A549 (cell line): ENCODE measurements around the gene RGL1. TPM values are rescaled to one million over a fixed set of nuclear protein-coding genes. Genes with fewer than 3 reads are reported as not detected.

Experiments used
- ATAC-seq, 2 experiments: fragments of 200-7000 bp in 1 of 2; fragments of >200 bp in 1 of 2; cut with Nextera tagmentation in 1 of 2; cut with Tn5 transposase in 1 of 2; 3 replicates each; pipeline versions ENCODE4 v1.8.0 to v1.9.1; 2018 to 2020; ENCODE audit warnings: mild to moderate bottlenecking in 1 of 2, moderate library complexity in 1 of 2
- CTCF ChIA-PET: fragments of 300-600 bp; sonication (Branson Sonifier 250); formaldehyde crosslinking; extraction: SDS; loops from one replicate; lab custom pipeline; 2021; ENCODE audit warnings: antibody characterized with exemption, inconsistent platforms; lab: Yijun Ruan, JAX
- POLR2A ChIA-PET: fragments of 350-600 bp; formaldehyde crosslinking; extraction: SDS; loops from one replicate; lab custom pipeline; 2021; ENCODE audit warnings: antibody characterized with exemption, inconsistent platforms; lab: Yijun Ruan, JAX
- DNase-seq, 2 experiments: peaks; one replicate each; pipeline versions ENCODE4 v3.0.0 to v3.0.0-alpha.2; 2011 to 2016; ENCODE audit warnings: low read depth in 1 of 2, low spot score in 1 of 2
- FAIRE-seq: peaks from 2 replicates; lab custom pipeline; 2011; peaks lifted over from hg19 to GRCh38; lab: Jason Lieb, UNC
- H3K27ac ChIP-seq, 2 experiments: fragments of >200 bp; sonication (Bioruptor Twin); formaldehyde crosslinking; 3 replicates each; pipeline ENCODE4 v1.5.1; 2016 to 2017
- H3K4me1 ChIP-seq: fragments of >200 bp; sonication (Bioruptor Twin); formaldehyde crosslinking; 3 replicates; pipeline ENCODE4 v1.6.1; 2016
- H3K4me2 ChIP-seq: fragments of >200 bp; sonication (Bioruptor Twin); formaldehyde crosslinking; 3 replicates; pipeline ENCODE4 v1.6.1; 2016
- H3K4me3 ChIP-seq: fragments of >200 bp; sonication (Bioruptor Twin); formaldehyde crosslinking; 3 replicates; pipeline ENCODE4 v1.5.1; 2016
- H3K9me3 ChIP-seq: fragments of >200 bp; sonication (Bioruptor Twin); formaldehyde crosslinking; 3 replicates; pipeline ENCODE4 v1.6.1; 2016
- CBX2 ChIP-seq: fragments of 200-600 bp; sonication (generic); IDR thresholded peaks from 2 replicates; pipeline ENCODE4 v1.6.1; 2016; ENCODE audit warnings: low read depth, mild to moderate bottlenecking, borderline replicate concordance
- CEBPB ChIP-seq, 2 experiments: fragments of >200 bp in 1 of 2; sonication (Bioruptor Twin) in 1 of 2; formaldehyde crosslinking in 1 of 2; IDR thresholded peaks; 2 replicates each; pipeline ENCODE4 v1.6.1; 2012 to 2016
- CHD2 ChIP-seq: fragments of 150-350 bp; IDR thresholded peaks from 2 replicates; pipeline ENCODE4 v1.6.1; 2014; ENCODE audit warnings: low read length; ENCODE audit not compliant: partially characterized antibody
- EHMT2 ChIP-seq: fragments of 200-600 bp; sonication (generic); IDR thresholded peaks from 2 replicates; pipeline ENCODE4 v1.6.1; 2016; ENCODE audit warnings: antibody characterized with exemption, low read depth, mild to moderate bottlenecking, moderate library complexity
- EP300 ChIP-seq, 2 experiments: fragments of >200 bp; sonication (Bioruptor Twin); formaldehyde crosslinking; IDR thresholded peaks; 2 replicates in 1 of 2; 3 replicates in 1 of 2; pipeline ENCODE4 v1.6.1; 2016 to 2017
- FOSB ChIP-seq: fragments of 250-450 bp; sonication (Bioruptor Pico); IDR thresholded peaks from 2 replicates; pipeline ENCODE4 v1.5.0; 2020; ENCODE audit warnings: mild to moderate bottlenecking, moderate library complexity
- FOSL2 ChIP-seq, 2 experiments: fragments of 450-650 bp in 1 of 2; fragments of >200 bp in 1 of 2; sonication (Bioruptor Twin) in 1 of 2; formaldehyde crosslinking; IDR thresholded peaks; 2 replicates each; pipeline versions ENCODE4 v1.5.0 to v1.6.1; 2016 to 2020; ENCODE audit warnings: mild to moderate bottlenecking in 1 of 2, moderate library complexity in 1 of 2
- HOXB5 ChIP-seq: fragments of 250-450 bp; sonication (Bioruptor Pico); IDR thresholded peaks from 2 replicates; pipeline ENCODE4 v1.5.0; 2020; ENCODE audit warnings: mild to moderate bottlenecking, moderate library complexity
- JUN ChIP-seq, 2 experiments: fragments of >200 bp; sonication (Bioruptor Twin); formaldehyde crosslinking; IDR thresholded peaks; 2 replicates in 1 of 2; 3 replicates in 1 of 2; pipeline ENCODE4 v1.6.1; 2016 to 2017
- JUNB ChIP-seq: fragments of >200 bp; sonication (Bioruptor Twin); formaldehyde crosslinking; IDR thresholded peaks from 2 replicates; pipeline ENCODE4 v1.6.1; 2016
- KDM1A ChIP-seq: fragments of 200-600 bp; sonication (generic); IDR thresholded peaks from 2 replicates; pipeline ENCODE4 v1.6.1; 2016; ENCODE audit warnings: low read depth, mild to moderate bottlenecking
- KDM5A ChIP-seq: fragments of 200-600 bp; sonication (generic); IDR thresholded peaks from 2 replicates; pipeline ENCODE4 v1.6.1; 2016; ENCODE audit warnings: antibody characterized with exemption, mild to moderate bottlenecking
- MAZ ChIP-seq: fragments of 150-350 bp; IDR thresholded peaks from 2 replicates; pipeline ENCODE4 v1.6.1; 2014; ENCODE audit warnings: antibody characterized with exemption, low read depth, low read length, borderline replicate concordance
- PHF8 ChIP-seq: fragments of 200-600 bp; sonication (generic); IDR thresholded peaks from 2 replicates; pipeline ENCODE4 v1.6.1; 2016; ENCODE audit warnings: low read depth, mild to moderate bottlenecking, antibody characterized with exemption, moderate library complexity, borderline replicate concordance
- POLR2A ChIP-seq: IDR thresholded peaks from 2 replicates; pipeline ENCODE4 v1.6.1; 2012; ENCODE audit warnings: mild to moderate bottlenecking, low read length
- POLR2AphosphoS2 ChIP-seq: conservative IDR thresholded peaks from 2 replicates; pipeline ENCODE4 v1.6.1; 2012; ENCODE audit warnings: low read length, improper control_type of control experiment, inconsistent platforms
- RAD21 ChIP-seq, 2 experiments: fragments of >200 bp in 1 of 2; sonication (Bioruptor Twin) in 1 of 2; formaldehyde crosslinking in 1 of 2; IDR thresholded peaks in 1 of 2; conservative IDR thresholded peaks in 1 of 2; 2 replicates in 1 of 2; 3 replicates in 1 of 2; pipeline ENCODE4 v1.6.1; 2012 to 2018; ENCODE audit warnings: inconsistent platforms in 1 of 2
- RCOR1 ChIP-seq: fragments of 150-350 bp; IDR thresholded peaks from 2 replicates; pipeline ENCODE4 v1.6.1; 2014; ENCODE audit warnings: antibody characterized with exemption, low read length, low read depth
- RFX5 ChIP-seq: fragments of 450-650 bp; IDR thresholded peaks from 2 replicates; pipeline ENCODE4 v1.7.1; 2014; ENCODE audit warnings: antibody characterized with exemption, mild to moderate bottlenecking, moderate library complexity
- RNF2 ChIP-seq: fragments of 200-600 bp; sonication (generic); IDR thresholded peaks from 2 replicates; pipeline ENCODE4 v1.6.1; 2016; ENCODE audit warnings: low read depth, mild to moderate bottlenecking, antibody characterized with exemption, moderate library complexity, borderline replicate concordance
- SREBF2 ChIP-seq: fragments of 450-650 bp; IDR thresholded peaks from 2 replicates; pipeline ENCODE4 v1.6.1; 2014; ENCODE audit warnings: mild to moderate bottlenecking, moderate library complexity
- TFCP2L1 ChIP-seq: fragments of 250-450 bp; sonication (Bioruptor Pico); IDR thresholded peaks from 2 replicates; pipeline ENCODE4 v1.5.0; 2021; ENCODE audit warnings: mild to moderate bottlenecking
- ZC3H11A ChIP-seq: fragments of 450-650 bp; IDR thresholded peaks from 2 replicates; pipeline ENCODE4 v1.6.1; 2014; ENCODE audit warnings: antibody characterized with exemption, mild to moderate bottlenecking
- WGBS: methylation state at CpG from one replicate; pipeline ENCODE4 v1.1.6; 2017; ENCODE audit errors: missing lambda C conversion rate; 5-methylcytosine and 5-hydroxymethylcytosine counted together
- polyA plus RNA-seq, 4 experiments: library from polyadenylated mRNA; depleted of rRNA in 3 of 4; stranded (reverse); fragments of >200 nt; fragmentation: RNase III in 1 of 4; extraction: RNeasy Plus Mini Kit Qiagen cat#74134 plus additional on column Dnase treatment in 1 of 4; gene quantifications; 2 replicates in 3 of 4; 3 replicates in 1 of 4; pipeline ENCODE4 v1.2.3, GENCODE V29; 2011 to 2017
- TF ChIP-seq, protein P1 (sequence below): IDR thresholded peaks from 2 replicates; pipeline ENCODE4 v1.6.1; 2012
- TF ChIP-seq, protein P2 (sequence below): fragments of 150-350 bp; IDR thresholded peaks from 2 replicates; pipeline ENCODE4 v1.6.1; 2014; ENCODE audit warnings: low read depth, mild to moderate bottlenecking, low read length
- TF ChIP-seq, protein P3 (sequence below): IDR thresholded peaks from 2 replicates; pipeline ENCODE4 v1.6.1; 2012
- TF ChIP-seq, protein P4 (sequence below): fragments of 450-650 bp; IDR thresholded peaks from 2 replicates; pipeline ENCODE4 v1.6.1; 2014; ENCODE audit warnings: antibody characterized with exemption

The RGL1 gene
- polyA plus RNA-seq, 2 of the 4 experiments (the other 2 are of a cell fraction) = 1.0 to 3.8 TPM

DNA sequence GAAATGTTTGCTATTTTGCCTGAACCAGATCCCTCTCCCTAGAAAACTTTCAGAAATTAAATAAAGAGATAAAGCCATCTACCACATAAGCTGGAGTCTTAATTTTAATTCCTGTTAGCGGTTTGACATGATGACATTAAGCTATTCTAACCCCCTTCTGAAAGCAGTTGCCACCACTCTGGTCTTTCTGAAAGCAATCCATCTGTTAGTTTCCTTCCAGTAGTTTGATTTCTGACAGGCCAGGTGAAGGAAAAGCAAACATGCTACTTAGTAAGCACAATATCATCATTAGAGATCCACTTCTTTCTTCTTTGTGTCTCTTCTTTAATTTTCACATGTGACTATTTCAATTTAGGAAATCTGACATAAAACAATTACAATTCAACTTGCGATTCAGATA, 39.9 kb downstream of the RGL1 start:
- WGBS = 93% methylated on average over 2 of the region's 2 CpGs

DNA sequence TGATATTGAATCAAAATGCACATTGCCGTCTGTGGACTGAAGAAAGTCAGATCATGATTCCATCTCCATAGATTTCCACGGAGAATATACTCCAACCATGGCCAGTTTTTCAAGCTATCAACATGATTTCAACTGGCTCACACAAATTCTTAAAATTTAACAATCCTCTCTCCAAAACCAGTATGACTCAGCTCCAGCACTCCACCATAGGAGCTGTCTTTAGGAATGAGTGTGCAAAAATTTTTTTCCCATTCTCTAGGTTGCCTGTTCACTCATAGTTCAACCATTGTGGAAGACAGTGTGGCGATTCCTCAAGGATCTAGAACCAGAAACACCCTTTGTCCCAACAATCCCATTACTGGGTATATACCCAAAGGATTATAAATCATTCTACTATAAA, 40.8 kb downstream of the RGL1 start:
- no peaks in the 10 kb centered on the region for H3K9me3 ChIP-seq
- ATAC-seq (no peak), FAIRE-seq (no peak), DNase-seq (no peak)
- peaks cover 20% of the 10 kb centered on the region for H3K4me1 ChIP-seq
- H3K4me3 ChIP-seq = no peak overlapping the region
- no peak overlapping the region for H3K4me2 ChIP-seq
- POLR2A ChIA-PET = no interaction called here
- H3K27ac ChIP-seq = no peak overlapping the region
- WGBS = 76% methylated on average over 3 of the region's 3 CpGs
- TF ChIP-seq ZC3H11A (no peak), PHF8 (no peak), SREBF2 (no peak), RAD21 (conservative IDR thresholded peaks at IDR 0.05 in 1 of 2, IDR thresholded peaks at IDR 0.05 in 1 of 2) (no peak), KDM1A (no peak), RCOR1 (no peak), TFCP2L1 (no peak), JUN (IDR thresholded peaks at IDR 0.05) (no peak), MAZ (no peak), POLR2A (no peak), RNF2 (no peak)
- TF ChIP-seq, protein P1, sequence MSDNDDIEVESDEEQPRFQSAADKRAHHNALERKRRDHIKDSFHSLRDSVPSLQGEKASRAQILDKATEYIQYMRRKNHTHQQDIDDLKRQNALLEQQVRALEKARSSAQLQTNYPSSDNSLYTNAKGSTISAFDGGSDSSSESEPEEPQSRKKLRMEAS = no peak
- TF ChIP-seq, protein P2, sequence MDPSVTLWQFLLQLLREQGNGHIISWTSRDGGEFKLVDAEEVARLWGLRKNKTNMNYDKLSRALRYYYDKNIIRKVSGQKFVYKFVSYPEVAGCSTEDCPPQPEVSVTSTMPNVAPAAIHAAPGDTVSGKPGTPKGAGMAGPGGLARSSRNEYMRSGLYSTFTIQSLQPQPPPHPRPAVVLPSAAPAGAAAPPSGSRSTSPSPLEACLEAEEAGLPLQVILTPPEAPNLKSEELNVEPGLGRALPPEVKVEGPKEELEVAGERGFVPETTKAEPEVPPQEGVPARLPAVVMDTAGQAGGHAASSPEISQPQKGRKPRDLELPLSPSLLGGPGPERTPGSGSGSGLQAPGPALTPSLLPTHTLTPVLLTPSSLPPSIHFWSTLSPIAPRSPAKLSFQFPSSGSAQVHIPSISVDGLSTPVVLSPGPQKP = no peak
- CTCF ChIA-PET = interaction anchor here (0.7 to 1.2 kb wide), 3 partner anchors 12 to 70 kb away, joined by 3 to 5 read pairs (median 4); no protein-coding TSS in a partner anchor

More for the DNA sequence above, 39.9 kb downstream of the RGL1 start:
- DNase-seq (no peak), ATAC-seq (no peak), FAIRE-seq (no peak)
- ChIA-PET POLR2A (no interaction called here), CTCF (no interaction called here)
- Histone ChIP-seq H3K27ac (no peak overlapping the region), H3K4me1 (peaks cover 27% of the 10 kb centered on the region), H3K4me2 (no peak overlapping the region), H3K9me3 (no peaks in the 10 kb centered on the region), H3K4me3 (no peak overlapping the region)
- TF ChIP-seq FOSL2 (IDR thresholded peaks at IDR 0.05) (no peak), FOSL2 (CRISPR knock-in tag; IDR thresholded peaks at IDR 0.05) (no peak), CBX2 (no peak), POLR2AphosphoS2 (no peak), RFX5 (no peak), KDM5A (no peak), EHMT2 (no peak), HOXB5 (CRISPR knock-in tag) (no peak), EP300 (IDR thresholded peaks at IDR 0.05) (no peak), CEBPB (IDR thresholded peaks at IDR 0.05) (no peak), CHD2 (no peak), JUNB (no peak), FOSB (CRISPR knock-in tag) (no peak), RCOR1 (no peak)
- TF ChIP-seq, protein P3, sequence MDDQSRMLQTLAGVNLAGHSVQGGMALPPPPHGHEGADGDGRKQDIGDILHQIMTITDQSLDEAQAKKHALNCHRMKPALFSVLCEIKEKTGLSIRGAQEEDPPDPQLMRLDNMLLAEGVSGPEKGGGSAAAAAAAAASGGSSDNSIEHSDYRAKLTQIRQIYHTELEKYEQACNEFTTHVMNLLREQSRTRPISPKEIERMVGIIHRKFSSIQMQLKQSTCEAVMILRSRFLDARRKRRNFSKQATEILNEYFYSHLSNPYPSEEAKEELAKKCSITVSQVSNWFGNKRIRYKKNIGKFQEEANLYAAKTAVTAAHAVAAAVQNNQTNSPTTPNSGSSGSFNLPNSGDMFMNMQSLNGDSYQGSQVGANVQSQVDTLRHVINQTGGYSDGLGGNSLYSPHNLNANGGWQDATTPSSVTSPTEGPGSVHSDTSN = no peak
- TF ChIP-seq, protein P4, sequence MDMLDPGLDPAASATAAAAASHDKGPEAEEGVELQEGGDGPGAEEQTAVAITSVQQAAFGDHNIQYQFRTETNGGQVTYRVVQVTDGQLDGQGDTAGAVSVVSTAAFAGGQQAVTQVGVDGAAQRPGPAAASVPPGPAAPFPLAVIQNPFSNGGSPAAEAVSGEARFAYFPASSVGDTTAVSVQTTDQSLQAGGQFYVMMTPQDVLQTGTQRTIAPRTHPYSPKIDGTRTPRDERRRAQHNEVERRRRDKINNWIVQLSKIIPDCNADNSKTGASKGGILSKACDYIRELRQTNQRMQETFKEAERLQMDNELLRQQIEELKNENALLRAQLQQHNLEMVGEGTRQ = no peak
